ENCODE data around the gene CLDN20. TPM values are rescaled to one million over a fixed set of nuclear protein-coding genes. Genes with fewer than 3 reads are reported as not detected.

Gene CLDN20
- total and polyA plus RNA-seq, 2 of the 4 experiments (the other 2 are of a cell fraction), result not detected

- Histone ChIP-seq H2BK20ac (ENCODE audit: low read depth, low read length) (no peak overlapping the region), H3K4me1 (ENCODE audit: control insufficient read depth, insufficient read depth, low read length) (peaks cover 6% of the 10 kb centered on the region), H3K18ac (ENCODE audit: low read depth, low read length) (peak overlapping the region; percentile 49), H2AK9ac (replicated peaks; ENCODE audit: low read depth, low read length, poor library complexity) (peak overlapping the region; percentile 94), H3K23ac (ENCODE audit: low read depth, low read length) (peak overlapping the region; percentile 93), H3K4me2 (ENCODE audit: low read depth, low read length) (peak overlapping the region; percentile 94), H3K4me3 (ENCODE audit: insufficient read depth, low read depth, low read length) (peak overlapping the region; percentile 84), H3K27ac (ENCODE audit: insufficient read depth, low read length) (peak overlapping the region; percentile 78), H3K4ac (ENCODE audit: low read depth, low read length) (peak overlapping the region; percentile 92), H3K9ac (ENCODE audit: low read depth, low read length) (peak overlapping the region; percentile 88), H3K9me3 (ENCODE audit: control insufficient read depth, insufficient read depth, low read length) (no peaks in the 10 kb centered on the region), H3K14ac (replicated peaks; ENCODE audit: low read depth, low read length) (peak overlapping the region; percentile 83), H3K36me3 (ENCODE audit: control insufficient read depth, insufficient read depth, low read length) (no peaks in the 10 kb centered on the region; the same call in 1 of the 2 replicates), H2BK5ac (ENCODE audit: low read depth, low read length, poor library complexity, severe bottlenecking) (peak overlapping the region; percentile 85), H2BK120ac (ENCODE audit: low read depth, low read length) (peak overlapping the region; percentile 83; the same call in 1 of the 2 replicates), H2AK5ac (ENCODE audit: low read depth, low read length) (0 out of 2 replicates have a peak overlapping the region, but pooled peaks have one; percentile 46), H3K56ac (ENCODE audit: extremely low read depth, insufficient read depth, low read length) (peak overlapping the region; percentile 89), H4K20me1 (ENCODE audit: insufficient read depth, low read length) (no peaks in the 10 kb centered on the region), H4K8ac (ENCODE audit: low read depth in 2 of 2, low read length in 2 of 2) (peak overlapping the region; percentile 75 to 95), H3K79me1 (ENCODE audit: low read depth in 1 of 2, low read length in 2 of 2) (peaks cover 15 to 24% of the 10 kb centered on the region in 2 experiments; a peak in 3 of 4 replicates), H3K9me1 (ENCODE audit: insufficient read depth, low read length) (no peaks in the 10 kb centered on the region; the same call in 1 of the 2 replicates), H2BK15ac (ENCODE audit: low read depth, low read length) (peak overlapping the region; percentile 30; the same call in 1 of the 3 replicates), H3K27me3 (ENCODE audit: control insufficient read depth, insufficient read depth, low read length) (no peaks in the 10 kb centered on the region), H4K5ac (ENCODE audit: low read depth, low read length) (peak overlapping the region; percentile 68; the same call in 1 of the 2 replicates), H4K91ac (ENCODE audit: insufficient read depth, low read depth, low read length) (peak overlapping the region; percentile 61; the same call in 1 of the 2 replicates), H2AFZ (replicated peaks; ENCODE audit: low read length, poor library complexity) (peak overlapping the region; percentile 97)
- in situ Hi-C loops (cut with MboI; ENCODE audit: low sequenced_read_pairs) (no loop called here), intact Hi-C loops (cut with micrococcal nuclease) (loop anchor here (1.0 to 5.0 kb wide), 3 partner anchors 136 to 441 kb away; no protein-coding TSS in a partner anchor), dilution Hi-C loops (cut with HindIII; ENCODE audit: low sequenced_read_pairs, unreplicated experiment) (no loop called here)
- TF ChIP-seq MXI1 (IDR thresholded peaks at IDR 0.05; ENCODE audit: borderline replicate concordance, low read depth, low read length), result no peak
- BruUV-seq (replicated peaks), result no TSS peak
- ChIA-PET POLR2A (ENCODE audit: unreplicated experiment) (no interaction called here), CTCF (no interaction called here)
- no CpG with 5 or more reads among the region's 15 CpGs for WGBS, 2 experiments (ENCODE audit: extremely low coverage in 2 of 2, insufficient read length in 1 of 2)
- DNase-seq (no peak), ATAC-seq (ENCODE audit: low read depth) (no peak; the same call in 1 of the 2 replicates)
Observed at GRCh38 chr6:155313602-155314091, 49.8 kb downstream of the CLDN20 start.

All from IMR-90 (cell line).